Spleen (tissue), 11 donors: ENCODE measurements around the gene ZSCAN1. TPM values are rescaled to one million over a fixed set of nuclear protein-coding genes. Genes with fewer than 3 reads are reported as not detected.

Experiments used
- DNase-seq: peaks from one replicate; pipeline ENCODE4 v3.0.0-alpha.2; 2020
- H3K27ac ChIP-seq, 8 donors: fragments of 200-600 bp; sonication (generic) in 7 of 8; 1 replicate in 4 of 8; 2 replicates in 4 of 8; pipeline versions ENCODE4 v1.5.0 to v1.8.0; 2016 to 2021; ENCODE audit warnings: inconsistent platforms in 4 of 8, mild to moderate bottlenecking in 4 of 8, moderate library complexity in 1 of 8
- H3K27me3 ChIP-seq, 7 donors: fragments of 200-600 bp; sonication (generic) in 6 of 7; replicated peaks in 1 of 7; 1 replicate in 4 of 7; 2 replicates in 3 of 7; pipeline versions ENCODE4 v1.5.0 to v1.8.0; 2016 to 2021; ENCODE audit warnings: inconsistent platforms in 3 of 7, mild to moderate bottlenecking in 1 of 7
- H3K36me3 ChIP-seq, 6 donors: fragments of 200-600 bp; sonication (generic) in 5 of 6; 1 replicate in 4 of 6; 2 replicates in 2 of 6; pipeline versions ENCODE4 v1.5.0 to v1.8.0; 2016 to 2021; ENCODE audit warnings: inconsistent platforms in 2 of 6
- H3K4me1 ChIP-seq, 6 donors: fragments of 200-600 bp; sonication (generic) in 5 of 6; 1 replicate in 3 of 6; 2 replicates in 3 of 6; pipeline versions ENCODE4 v1.5.0 to v1.8.0; 2016 to 2021; ENCODE audit warnings: inconsistent platforms in 3 of 6
- H3K4me3 ChIP-seq, 8 donors: fragments of 200-600 bp; sonication (generic) in 7 of 8; 1 replicate in 4 of 8; 2 replicates in 4 of 8; pipeline versions ENCODE4 v1.5.0 to v1.8.0; 2016 to 2021; ENCODE audit warnings: inconsistent platforms in 4 of 8, mild to moderate bottlenecking in 4 of 8, moderate library complexity in 2 of 8
- H3K9me3 ChIP-seq, 8 donors: fragments of 200-600 bp; sonication (generic) in 7 of 8; 1 replicate in 4 of 8; 2 replicates in 4 of 8; pipeline versions ENCODE4 v1.5.0 to v1.8.0; 2016 to 2021; ENCODE audit warnings: inconsistent platforms in 4 of 8
- POLR2A ChIP-seq, 3 donors: fragments of 450-650 bp; IDR thresholded peaks; one replicate each; pipeline ENCODE4 v1.5.1; 2017; ENCODE audit warnings: antibody characterized with exemption in 3 of 3, mild to moderate bottlenecking in 1 of 3
- POLR2AphosphoS5 ChIP-seq, 3 donors: sonication (generic); formaldehyde crosslinking; IDR thresholded peaks; one replicate each; pipeline ENCODE4 v1.5.1; 2017; ENCODE audit warnings: antibody characterized with exemption in 3 of 3
- WGBS, 5 donors: extraction: QIAGEN DNeasy Blood & Tissue Kit in 3 of 5; methylation state at CpG; one replicate each; pipeline versions ENCODE4 v1.1.5 to v1.1.7; 2013 to 2018; 5-methylcytosine and 5-hydroxymethylcytosine counted together
- intact Hi-C: fragments of 100-400 bp; cut with DNase I; formaldehyde crosslinking; loops from one replicate; pipeline ENCODE4 v1.15.0; 2023; ENCODE audit warnings: low total_unique reads
- polyA plus RNA-seq, 3 donors: library from polyadenylated mRNA; stranded (reverse); fragments of 200-250 nt; gene quantifications; one replicate each; pipeline ENCODE4 v1.2.1, GENCODE V29; 2013
- total RNA-seq, 7 donors: library from RNA; depleted of rRNA in 3 of 7; stranded (reverse); fragments of >200 nt in 3 of 7; fragmentation: NEBNext Ultra II Directional in 4 of 7; extraction: Animal tissue kit (Norgen Biotek cat#: 25700) in 4 of 7; gene quantifications; one replicate each; pipeline versions ENCODE4 v1.1.0 to v1.2.1, GENCODE V29; 2016 to 2021
- TF ChIP-seq, protein P1 (sequence below), 11 experiments: fragments of 200-600 bp in 7 of 11; fragments of 450-650 bp in 4 of 11; sonication (generic) in 4 of 11; IDR thresholded peaks in 8 of 11; conservative IDR thresholded peaks in 3 of 11; 1 replicate in 7 of 11; 2 replicates in 4 of 11; pipeline versions ENCODE4 v1.4.0 to v1.8.0; 2016 to 2021; ENCODE audit warnings: antibody characterized with exemption in 11 of 11, inconsistent platforms in 4 of 11, mild to moderate bottlenecking in 1 of 11
- donor health status: healthy with polysubstance abuse.
- donor health status: DM: no; HTN: no; CAD: no; lungs with moderate emphysema.
- donor health status: DM: no; HTN: no; CAD: no.
- donor health status: Bipolar disorder and iron deficiency.
- donor health status: healthy.
- donor health status: DM: no; HTN: no; CAD: no.
- donor health status: DM: yes; HTN: yes; CAD: no.

The ZSCAN1 gene
- total and polyA plus RNA-seq, 10 donors, result 0.08 to 0.24 TPM; not detected in 8

- Histone ChIP-seq H3K4me3 (no peak overlapping the region), H3K27me3 (peaks cover 0 to 6% (median 0%) of the 10 kb centered on the region in 7 donors), H3K4me1 (no peaks in the 10 kb centered on the region), H3K27ac (no peak overlapping the region), H3K9me3 (peaks cover 0 to 100% (median 100%) of the 10 kb centered on the region in 8 donors), H3K36me3 (no peaks in the 10 kb centered on the region)
- 77 to 93% (median 86%) methylated on average over 4 to 7 of the region's 7 CpGs for WGBS, 5 donors
- DNase-seq, result no peak
- intact Hi-C loops, result no loop called here
- no peak for TF ChIP-seq POLR2A (IDR thresholded peaks at IDR 0.05)
- no peak for TF ChIP-seq POLR2AphosphoS5 (IDR thresholded peaks at IDR 0.05)
- TF ChIP-seq, protein P1, sequence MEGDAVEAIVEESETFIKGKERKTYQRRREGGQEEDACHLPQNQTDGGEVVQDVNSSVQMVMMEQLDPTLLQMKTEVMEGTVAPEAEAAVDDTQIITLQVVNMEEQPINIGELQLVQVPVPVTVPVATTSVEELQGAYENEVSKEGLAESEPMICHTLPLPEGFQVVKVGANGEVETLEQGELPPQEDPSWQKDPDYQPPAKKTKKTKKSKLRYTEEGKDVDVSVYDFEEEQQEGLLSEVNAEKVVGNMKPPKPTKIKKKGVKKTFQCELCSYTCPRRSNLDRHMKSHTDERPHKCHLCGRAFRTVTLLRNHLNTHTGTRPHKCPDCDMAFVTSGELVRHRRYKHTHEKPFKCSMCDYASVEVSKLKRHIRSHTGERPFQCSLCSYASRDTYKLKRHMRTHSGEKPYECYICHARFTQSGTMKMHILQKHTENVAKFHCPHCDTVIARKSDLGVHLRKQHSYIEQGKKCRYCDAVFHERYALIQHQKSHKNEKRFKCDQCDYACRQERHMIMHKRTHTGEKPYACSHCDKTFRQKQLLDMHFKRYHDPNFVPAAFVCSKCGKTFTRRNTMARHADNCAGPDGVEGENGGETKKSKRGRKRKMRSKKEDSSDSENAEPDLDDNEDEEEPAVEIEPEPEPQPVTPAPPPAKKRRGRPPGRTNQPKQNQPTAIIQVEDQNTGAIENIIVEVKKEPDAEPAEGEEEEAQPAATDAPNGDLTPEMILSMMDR (IDR thresholded peaks at IDR 0.05 in 8 of 11, conservative IDR thresholded peaks at IDR 0.05 in 3 of 11), result no peak
These were observed 13.0 kb downstream of the ZSCAN1 start for GRCh38 chr19:58046856-58047255.

GRCh38 chr19:58047672-58048071, 13.8 kb downstream of the ZSCAN1 start:
- Histone ChIP-seq H3K27me3 (peaks cover 0 to 4% (median 0%) of the 10 kb centered on the region in 7 donors), H3K9me3 (peaks cover 0 to 100% (median 100%) of the 10 kb centered on the region in 8 donors), H3K4me3 (no peak overlapping the region), H3K27ac (no peak overlapping the region), H3K4me1 (no peaks in the 10 kb centered on the region), H3K36me3 (no peaks in the 10 kb centered on the region)
- intact Hi-C loops, result no loop called here
- WGBS, 5 donors, result 91 to 93% (median 92%) methylated on average over 11 to 12 of the region's 12 CpGs
- DNase-seq, result no peak
- no peak for TF ChIP-seq POLR2A (IDR thresholded peaks at IDR 0.05)
- no peak for TF ChIP-seq POLR2AphosphoS5 (IDR thresholded peaks at IDR 0.05)

- Histone ChIP-seq H3K36me3 (no peaks in the 10 kb centered on the region), H3K27me3 (peaks cover 0 to 23% (median 0%) of the 10 kb centered on the region in 7 donors), H3K4me3 (no peak overlapping the region), H3K9me3 (peaks cover 0 to 100% (median 75%) of the 10 kb centered on the region in 8 donors), H3K27ac (no peak overlapping the region), H3K4me1 (peaks cover 0 to 5% (median 0%) of the 10 kb centered on the region in 6 donors)
- WGBS, 5 donors, result 92 to 98% (median 96%) methylated on average over 15 to 16 of the region's 16 CpGs
- intact Hi-C loops, result no loop called here
- TF ChIP-seq POLR2A (IDR thresholded peaks at IDR 0.05) (no peak), POLR2AphosphoS5 (IDR thresholded peaks at IDR 0.05) (no peak)
- TF ChIP-seq, protein P1 (IDR thresholded peaks at IDR 0.05 in 8 of 11, conservative IDR thresholded peaks at IDR 0.05 in 3 of 11), result no peak
- DNase-seq, result no peak
These were observed 18.4 kb downstream of the ZSCAN1 start for GRCh38 chr19:58052256-58052655.

DNA sequence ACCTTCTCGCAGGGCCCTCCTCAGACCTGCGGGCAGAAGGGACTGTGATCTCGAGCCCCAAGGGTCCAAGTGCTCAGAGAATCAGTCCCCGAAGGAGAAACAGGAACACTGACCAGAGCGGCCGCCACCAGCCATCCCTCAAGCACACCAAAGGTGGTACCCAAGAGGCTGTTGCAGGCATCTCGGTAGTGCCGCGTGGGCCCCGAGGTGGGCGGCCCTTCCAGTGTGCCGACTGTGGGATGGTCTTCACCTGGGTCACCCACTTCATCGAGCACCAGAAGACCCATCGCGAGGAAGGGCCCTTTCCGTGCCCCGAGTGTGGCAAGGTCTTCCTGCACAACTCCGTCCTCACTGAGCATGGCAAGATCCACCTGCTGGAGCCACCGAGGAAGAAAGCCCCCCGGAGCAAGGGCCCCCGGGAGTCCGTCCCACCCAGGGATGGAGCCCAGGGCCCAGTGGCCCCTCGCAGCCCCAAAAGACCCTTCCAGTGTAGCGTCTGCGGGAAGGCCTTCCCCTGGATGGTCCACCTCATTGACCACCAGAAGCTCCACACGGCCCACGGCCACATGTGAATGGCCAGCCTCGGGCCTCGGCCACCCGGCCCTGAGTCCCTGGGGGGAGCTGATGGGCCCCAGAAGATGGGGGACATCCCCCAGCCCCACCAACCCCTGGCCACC, 19.8 kb downstream of the ZSCAN1 start:
- 91 to 96% (median 93%) methylated on average over 11 to 30 of the region's 30 CpGs for WGBS, 5 donors
- H3K9me3 ChIP-seq, result peaks cover 0 to 100% (median 73%) of the 10 kb centered on the region in 8 donors
- H3K27ac ChIP-seq, result no peak overlapping the region
- peaks cover 0 to 23% (median 0%) of the 10 kb centered on the region in 7 donors for H3K27me3 ChIP-seq
- no peak for TF ChIP-seq POLR2AphosphoS5 (IDR thresholded peaks at IDR 0.05)
- TF ChIP-seq POLR2A (IDR thresholded peaks at IDR 0.05), result no peak
- TF ChIP-seq, protein P1 (IDR thresholded peaks at IDR 0.05 in 8 of 11, conservative IDR thresholded peaks at IDR 0.05 in 3 of 11), result no peak
- H3K4me1 ChIP-seq, result peaks cover 0 to 5% (median 0%) of the 10 kb centered on the region in 6 donors
- H3K36me3 ChIP-seq, result no peaks in the 10 kb centered on the region
- H3K4me3 ChIP-seq, result no peak overlapping the region
- DNase-seq, result no peak
- intact Hi-C loops, result no loop called here
